Measurements from ENCODE around the gene STAG1.
"Not testable (repeated sequence)": the region's sequence is repeated elsewhere in the genome, so short reads cannot be mapped to it uniquely, and the experiment has no call there.

The STAG1 gene

GRCh38 chr3:136752172-136752421 is at the start of gene STAG1:
TSS of gene STAG1 (minus strand) at chr3:136752378. CDS start at chr3:136630898, 121,480 bp downstream.
- TF ChIP-seq CTCF (conservative IDR thresholded peaks at IDR 0.05; ENCODE audit: low read length), result peak; percentile 80
- peak within 1 kb of the TSS; percentile 74 for H3K4me3 ChIP-seq (ENCODE audit: low read length)
- no peak for DNase-seq (ENCODE audit: low read depth)

GRCh38 chr3:136801146-136801545 is 49.0 kb upstream of the STAG1 start:
- DNase-seq (ENCODE audit: low read depth); H3K4me3 ChIP-seq (ENCODE audit: low read length): not testable (repeated sequence)

GRCh38 chr3:136792556-136793330 is 40.6 kb upstream of the STAG1 start:
- DNase-seq (ENCODE audit: low read depth), result no peak
- no peak overlapping the region for H3K4me3 ChIP-seq (ENCODE audit: low read length)
- no peak for TF ChIP-seq CTCF (conservative IDR thresholded peaks at IDR 0.05; ENCODE audit: low read length)

- no peak for DNase-seq (ENCODE audit: low read depth)
- H3K4me3 ChIP-seq (ENCODE audit: low read length), result no peak overlapping the region
- TF ChIP-seq CTCF (conservative IDR thresholded peaks at IDR 0.05; ENCODE audit: low read length), result no peak
Observed at GRCh38 chr3:136790786-136791185, 38.6 kb upstream of the STAG1 start.

- no peak for DNase-seq (ENCODE audit: low read depth)
- TF ChIP-seq CTCF (conservative IDR thresholded peaks at IDR 0.05; ENCODE audit: low read length), result no peak
- no peak overlapping the region for H3K4me3 ChIP-seq (ENCODE audit: low read length)
Observed at GRCh38 chr3:136789976-136790375, 37.8 kb upstream of the STAG1 start.

GRCh38 chr3:136788154-136788553 is 36.0 kb upstream of the STAG1 start:
- no peak for DNase-seq (ENCODE audit: low read depth)
- H3K4me3 ChIP-seq (ENCODE audit: low read length), result no peak overlapping the region
- no peak for TF ChIP-seq CTCF (conservative IDR thresholded peaks at IDR 0.05; ENCODE audit: low read length)

- peak overlapping the region; percentile 46; the same call in 1 of the 2 replicates for H3K4me3 ChIP-seq (ENCODE audit: low read length)
- DNase-seq (ENCODE audit: low read depth), result peak; percentile 37
- no peak for TF ChIP-seq CTCF (conservative IDR thresholded peaks at IDR 0.05; ENCODE audit: low read length)
Observed at GRCh38 chr3:136787349-136787748, 35.2 kb upstream of the STAG1 start.

Data from AG10803 (cell line).